ENCODE measurements around the gene ZNF611. TPM values are rescaled to one million over a fixed set of nuclear protein-coding genes. Genes with fewer than 3 reads are reported as not detected.
"Not testable (repeated sequence)": the region's sequence is repeated elsewhere in the genome, so short reads cannot be mapped to it uniquely, and the experiment has no call there.

ZNF611 gene
- polyA plus RNA-seq, 1 of the 3 experiments (the other 2 are of a cell fraction): 2.6 TPM

- no peak for DNase-seq
- ChIA-PET POLR2A (no interaction called here), CTCF (no interaction called here)
- Histone ChIP-seq H3K4me2 (no peak overlapping the region), H3K4me1 (ENCODE audit: control insufficient read depth in 1 of 2, insufficient read depth in 2 of 2, low read depth in 1 of 2, low read length in 1 of 2) (no peaks in the 10 kb centered on the region), H3K79me2 (ENCODE audit: insufficient read depth) (no peaks in the 10 kb centered on the region), H3K27ac (ENCODE audit: low read depth in 2 of 2, low read length in 1 of 2) (no peak overlapping the region), H3K27me3 (ENCODE audit: insufficient read depth) (no peaks in the 10 kb centered on the region), H4K20me1 (ENCODE audit: insufficient read depth) (no peaks in the 10 kb centered on the region), H3K4me3 (ENCODE audit: low read depth in 2 of 2, low read length in 1 of 2) (no peak overlapping the region), H3K9me3 (no peaks in the 10 kb centered on the region), H2AFZ (ENCODE audit: low read depth) (no peak overlapping the region), H3K9ac (no peak overlapping the region), H3K36me3 (replicated peaks in 1 of 2; ENCODE audit: control insufficient read depth in 1 of 2, insufficient read depth in 2 of 2, low read length in 1 of 2) (peaks cover 0 to 30% of the 10 kb centered on the region in 2 experiments), H3F3A (replicated peaks; ENCODE audit: insufficient read depth) (no peaks in the 10 kb centered on the region), H3K9me2 (no peaks in the 10 kb centered on the region)
- TF ChIP-seq MXI1 (IDR thresholded peaks at IDR 0.05; ENCODE audit: low read depth, low read length) (no peak), RFX5 (IDR thresholded peaks at IDR 0.05; ENCODE audit: low read length) (no peak), PBX3 (IDR thresholded peaks at IDR 0.05) (no peak), JUND (IDR thresholded peaks at IDR 0.05) (no peak), SIN3A (IDR thresholded peaks at IDR 0.05; ENCODE audit: borderline replicate concordance, low read depth, low read length) (no peak), TEAD4 (IDR thresholded peaks at IDR 0.05; ENCODE audit: borderline replicate concordance, insufficient read depth) (no peak), GATA2 (CRISPR knock-in tag; IDR thresholded peaks at IDR 0.05) (no peak), FOXJ3 (CRISPR knock-in tag; IDR thresholded peaks at IDR 0.05) (no peak), REST (IDR thresholded peaks at IDR 0.05; ENCODE audit: low read depth, low read length) (no peak), ZBTB33 (IDR thresholded peaks at IDR 0.05; ENCODE audit: borderline replicate concordance, low read depth) (no peak), EP300 (IDR thresholded peaks at IDR 0.05; ENCODE audit: borderline replicate concordance in 1 of 2, low read depth in 1 of 2, low read length in 1 of 2) (no peak), CHD2 (IDR thresholded peaks at IDR 0.05; ENCODE audit: low read length, partially characterized antibody) (no peak), EZH2phosphoT487 (IDR thresholded peaks at IDR 0.05; ENCODE audit: borderline replicate concordance, low read depth) (no peak), FOSL2 (IDR thresholded peaks at IDR 0.05; ENCODE audit: borderline replicate concordance, low read depth) (no peak), ELF1 (IDR thresholded peaks at IDR 0.05) (no peak), CTCF (IDR thresholded peaks at IDR 0.05) (no peak), USF1 (IDR thresholded peaks at IDR 0.05; ENCODE audit: borderline replicate concordance, low read depth) (no peak), SMC3 (IDR thresholded peaks at IDR 0.05; ENCODE audit: low read depth, low read length) (no peak)
- 100% methylated on average over 1 of the region's 1 CpG for WGBS (ENCODE audit: low lambda C conversion rate)
These were observed 18.3 kb downstream of the ZNF611 start for GRCh38 chr19:52716522-52716921.

- 76% methylated on average over 3 of the region's 4 CpGs for WGBS (ENCODE audit: low lambda C conversion rate)
- H3K79me2 ChIP-seq (ENCODE audit: insufficient read depth); H2AFZ ChIP-seq (ENCODE audit: low read depth); H3K27me3 ChIP-seq (ENCODE audit: insufficient read depth); H3K9me3 ChIP-seq; CTCF ChIA-PET; H3F3A ChIP-seq (replicated peaks; ENCODE audit: insufficient read depth); H3K4me2 ChIP-seq; POLR2A ChIA-PET; H3K27ac ChIP-seq (ENCODE audit: low read depth in 2 of 2, low read length in 1 of 2); H4K20me1 ChIP-seq (ENCODE audit: insufficient read depth); H3K4me1 ChIP-seq (ENCODE audit: control insufficient read depth in 1 of 2, insufficient read depth in 2 of 2, low read depth in 1 of 2, low read length in 1 of 2); H3K9ac ChIP-seq; DNase-seq; H3K9me2 ChIP-seq; H3K4me3 ChIP-seq (ENCODE audit: low read depth in 2 of 2, low read length in 1 of 2): not testable (repeated sequence)
- peaks cover 0 to 34% of the 10 kb centered on the region in 2 experiments for H3K36me3 ChIP-seq (replicated peaks in 1 of 2; ENCODE audit: control insufficient read depth in 1 of 2, insufficient read depth in 2 of 2, low read length in 1 of 2)
These were observed 18.9 kb downstream of the ZNF611 start for GRCh38 chr19:52715902-52716301.

Measured in SK-N-SH (cell line).